Measurements from ENCODE around the gene NAALADL2. TPM values are rescaled to one million over a fixed set of nuclear protein-coding genes. Genes with fewer than 3 reads are reported as not detected.

Gene NAALADL2
- total and polyA plus RNA-seq, 9 of the 15 experiments (the other 6 are each of a cell fraction or from before 2014, with no cell fraction given), result 0.29 to 1.1 (median 0.79) TPM; not detected in 1

GRCh38 chr3:175274474-175275218 is 415.5 kb downstream of the NAALADL2 start:
- CTCF ChIA-PET (ENCODE audit: low intra/inter-chr PET ratio), result no interaction called here
- Histone ChIP-seq H3K4me1 (replicated peaks in 1 of 2; ENCODE audit: control insufficient read depth in 2 of 2, insufficient read depth in 2 of 2, low read length in 2 of 2) (no peaks in the 10 kb centered on the region), H4K20me1 (replicated peaks; ENCODE audit: control insufficient read depth, insufficient read depth, low read length) (no peaks in the 10 kb centered on the region), H3K36me3 (ENCODE audit: control insufficient read depth, insufficient read depth, low read length) (no peaks in the 10 kb centered on the region), H3K27me3 (ENCODE audit: control insufficient read depth in 2 of 2, insufficient read depth in 2 of 2, low read length in 2 of 2) (no peaks in the 10 kb centered on the region), H3K4me3 (no peak overlapping the region), H2AFZ (ENCODE audit: low read depth, low read length) (no peak overlapping the region), H3K9me3 (replicated peaks; ENCODE audit: control insufficient read depth, insufficient read depth, low read depth, low read length) (no peaks in the 10 kb centered on the region), H3K4me2 (ENCODE audit: insufficient read depth, low read length) (no peak overlapping the region), H3K9me1 (ENCODE audit: control insufficient read depth, insufficient read depth, low read length) (no peaks in the 10 kb centered on the region), H3K9ac (ENCODE audit: insufficient read depth in 1 of 2, low read depth in 2 of 2, low read length in 2 of 2) (no peak overlapping the region), H3K79me2 (ENCODE audit: control insufficient read depth, insufficient read depth, low read length) (no peaks in the 10 kb centered on the region), H3K27ac (ENCODE audit: extremely low read depth, low read depth, low read length) (no peak overlapping the region)
- 0% methylated on average over 1 of the region's 1 CpG for WGBS (ENCODE audit: insufficient coverage, low coverage, missing lambda C conversion rate)
- POLR2A ChIA-PET, result no interaction called here
- FAIRE-seq (no peak), ATAC-seq (no peak), DNase-seq (ENCODE audit: extremely low read depth in 1 of 4, low spot score in 3 of 4) (no peak)
- intact Hi-C loops (cut with micrococcal nuclease) (no loop called here), in situ Hi-C loops (cut with MboI) (loop anchor here (25.0 kb wide), 1 partner anchor 1937 kb away; no protein-coding TSS in a partner anchor)
- BruUV-seq (replicated peaks), result no TSS peak
- TF ChIP-seq U2AF2 (optimal IDR thresholded peaks at IDR 0.05; ENCODE audit: low read depth, low read length) (no peak), ZNF780A (CRISPR knock-in tag; IDR thresholded peaks at IDR 0.05) (no peak), RAD21 (CRISPR knock-in tag; conservative IDR thresholded peaks at IDR 0.05 in 1 of 2, IDR thresholded peaks at IDR 0.05 in 1 of 2) (no peak), NR2C2 (CRISPR knock-in tag; IDR thresholded peaks at IDR 0.05) (no peak), NR2C2 (tag; IDR thresholded peaks at IDR 0.05) (no peak), USF2 (CRISPR knock-in tag; IDR thresholded peaks at IDR 0.05) (no peak), ARID4B (CRISPR knock-in tag; IDR thresholded peaks at IDR 0.05) (no peak), ZNF511 (CRISPR knock-in tag; IDR thresholded peaks at IDR 0.05) (no peak), ZNF175 (CRISPR knock-in tag; IDR thresholded peaks at IDR 0.05; ENCODE audit: low read depth) (no peak), MECOM (CRISPR knock-in tag; IDR thresholded peaks at IDR 0.05) (no peak), ZNF184 (CRISPR knock-in tag; IDR thresholded peaks at IDR 0.05) (no peak), MYNN (IDR thresholded peaks at IDR 0.05) (no peak), MYNN (CRISPR knock-in tag; IDR thresholded peaks at IDR 0.05) (no peak), ZBTB43 (CRISPR knock-in tag; IDR thresholded peaks at IDR 0.05) (no peak), BCOR (IDR thresholded peaks at IDR 0.05) (no peak), EP300 (IDR thresholded peaks at IDR 0.05; ENCODE audit: low read length) (no peak)
